Tibial nerve (tissue), 4 donors: ENCODE results near the gene RPGR.
A peak's percentile ranks its signal among the peaks of the same experiment; 100 is the strongest.

ENCODE experiments used
- CTCF ChIP-seq, 5 experiments: fragments of 200-600 bp in 3 of 5; fragments of 450-650 bp in 2 of 5; sonication (generic) in 3 of 5; IDR thresholded peaks; one replicate each; pipeline ENCODE4 v1.5.1; 2016 to 2019; ENCODE audit warnings: antibody characterized with exemption in 5 of 5, mild to moderate bottlenecking in 3 of 5, moderate library complexity in 2 of 5
- EP300 ChIP-seq, 2 donors: sonication (generic); formaldehyde crosslinking; IDR thresholded peaks; one replicate each; pipeline ENCODE4 v1.6.1; 2017; ENCODE audit warnings: antibody characterized with exemption in 2 of 2, mild to moderate bottlenecking in 1 of 2
- POLR2A ChIP-seq, 2 donors: fragments of 450-650 bp; IDR thresholded peaks; one replicate each; pipeline ENCODE4 v1.6.1; 2017; ENCODE audit warnings: antibody characterized with exemption in 2 of 2, mild to moderate bottlenecking in 2 of 2, moderate library complexity in 2 of 2

GRCh38 chrX:38375891-38376290 is 48.6 kb upstream of the RPGR start:
- no peak for TF ChIP-seq POLR2A (IDR thresholded peaks at IDR 0.05)
- TF ChIP-seq CTCF (IDR thresholded peaks at IDR 0.05), result peak in 2 of 5 experiments; percentile 4 to 13
- no peak for TF ChIP-seq EP300 (IDR thresholded peaks at IDR 0.05)
